D721Med (cell line): ENCODE results near the gene METAP1D.
A peak's percentile ranks its signal among the peaks of the same experiment; 100 is the strongest.

ENCODE experiments used
- DNase-seq: peaks from one replicate; pipeline ENCODE4 v3.0.0; 2011; ENCODE audit warnings: low spot score; ENCODE audit not compliant: insufficient read length
- FAIRE-seq: peaks from 2 replicates; lab custom pipeline; 2011; peaks lifted over from hg19 to GRCh38; lab: Jason Lieb, UNC
- TF ChIP-seq, protein P1 (sequence below): IDR thresholded peaks from 2 replicates; pipeline ENCODE4 v1.5.1; 2012; ENCODE audit warnings: mild to moderate bottlenecking, control low read depth; ENCODE audit not compliant: insufficient read depth; ENCODE audit errors: missing control alignments

METAP1D gene

GRCh38 chr2:172047566-172048507 is 48.1 kb downstream of the METAP1D start:
- TF ChIP-seq, protein P1, sequence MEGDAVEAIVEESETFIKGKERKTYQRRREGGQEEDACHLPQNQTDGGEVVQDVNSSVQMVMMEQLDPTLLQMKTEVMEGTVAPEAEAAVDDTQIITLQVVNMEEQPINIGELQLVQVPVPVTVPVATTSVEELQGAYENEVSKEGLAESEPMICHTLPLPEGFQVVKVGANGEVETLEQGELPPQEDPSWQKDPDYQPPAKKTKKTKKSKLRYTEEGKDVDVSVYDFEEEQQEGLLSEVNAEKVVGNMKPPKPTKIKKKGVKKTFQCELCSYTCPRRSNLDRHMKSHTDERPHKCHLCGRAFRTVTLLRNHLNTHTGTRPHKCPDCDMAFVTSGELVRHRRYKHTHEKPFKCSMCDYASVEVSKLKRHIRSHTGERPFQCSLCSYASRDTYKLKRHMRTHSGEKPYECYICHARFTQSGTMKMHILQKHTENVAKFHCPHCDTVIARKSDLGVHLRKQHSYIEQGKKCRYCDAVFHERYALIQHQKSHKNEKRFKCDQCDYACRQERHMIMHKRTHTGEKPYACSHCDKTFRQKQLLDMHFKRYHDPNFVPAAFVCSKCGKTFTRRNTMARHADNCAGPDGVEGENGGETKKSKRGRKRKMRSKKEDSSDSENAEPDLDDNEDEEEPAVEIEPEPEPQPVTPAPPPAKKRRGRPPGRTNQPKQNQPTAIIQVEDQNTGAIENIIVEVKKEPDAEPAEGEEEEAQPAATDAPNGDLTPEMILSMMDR = no peak
- FAIRE-seq (peak; percentile 21), DNase-seq (no peak)

DNA sequence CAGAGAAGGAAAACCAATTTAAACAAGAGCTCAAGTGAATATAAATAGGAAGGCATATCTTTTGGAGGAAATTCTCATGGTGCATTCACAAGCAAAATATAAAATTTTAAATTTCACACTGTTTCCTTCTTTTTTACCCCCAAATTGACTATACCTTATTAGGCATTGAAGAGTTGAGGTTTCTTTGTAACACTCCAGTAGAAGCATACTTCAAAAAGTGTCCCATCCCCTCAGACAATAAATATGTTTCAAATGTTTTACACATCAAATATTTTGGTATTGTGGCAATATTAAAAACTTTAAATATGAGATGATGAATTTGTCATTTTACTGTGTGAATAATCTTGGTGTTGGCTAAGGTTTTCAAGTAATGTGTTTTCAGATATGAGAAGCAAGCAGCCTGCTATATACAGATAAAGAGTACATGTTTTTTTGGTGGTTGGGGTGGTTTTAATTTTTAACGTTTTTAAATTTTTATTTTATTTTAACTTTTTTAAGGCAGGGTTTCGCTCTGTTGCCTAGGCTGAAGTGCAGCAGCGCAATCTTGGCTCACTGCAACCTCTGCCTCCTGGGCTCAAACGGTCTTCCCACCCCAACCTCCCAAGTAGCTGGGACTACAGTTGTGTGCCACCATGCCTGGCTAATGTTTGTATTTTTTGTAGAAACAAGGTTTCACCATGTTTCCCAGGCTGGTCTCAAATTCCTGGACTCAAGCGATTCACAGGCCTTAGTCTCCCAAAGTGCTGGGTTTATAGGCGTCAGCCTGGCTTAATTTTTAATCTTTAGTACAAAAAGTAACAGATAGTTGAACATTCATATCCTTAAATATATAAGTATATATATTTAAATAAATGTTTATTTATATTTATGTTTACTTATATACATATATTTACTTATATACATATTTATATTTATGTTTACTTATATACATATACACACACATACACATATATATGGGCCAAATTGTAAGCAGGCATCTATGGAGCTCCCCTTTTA is 49.1 kb downstream of the METAP1D start:
- DNase-seq (no peak), FAIRE-seq (no peak)
- TF ChIP-seq, protein P1 = no peak

DNA sequence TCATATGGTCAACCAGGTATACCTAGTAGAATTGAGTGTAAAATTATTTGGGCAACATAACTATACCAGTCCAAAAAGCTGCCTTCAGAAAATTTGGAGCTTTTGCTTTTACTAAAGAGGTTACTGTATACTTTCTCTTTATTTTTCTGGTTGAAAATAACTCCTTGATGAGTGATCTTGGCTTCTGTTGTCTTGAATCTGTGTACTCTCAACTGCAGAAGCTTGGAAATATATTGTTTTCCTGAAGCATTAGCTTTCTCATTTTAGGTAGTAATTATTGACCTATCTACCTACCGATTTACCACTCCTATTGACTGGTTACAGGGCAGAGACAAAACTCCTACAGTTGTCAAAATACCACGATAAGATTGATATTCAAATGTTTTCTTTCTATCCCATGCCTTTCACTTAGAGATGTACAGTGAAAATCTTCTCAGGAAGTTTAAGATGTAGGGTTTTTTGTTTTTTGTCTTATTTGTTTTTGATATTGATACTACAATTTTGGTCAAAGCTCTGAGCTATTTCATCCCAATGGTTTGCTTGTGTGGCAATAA is 49.9 kb downstream of the METAP1D start:
- peak; percentile 29 for FAIRE-seq

GRCh38 chr2:172050479-172051125 is 50.8 kb downstream of the METAP1D start:
- FAIRE-seq = no peak
- no peak for DNase-seq
- TF ChIP-seq, protein P1 = no peak

More for the DNA sequence above, 49.9 kb downstream of the METAP1D start:
- no peak for DNase-seq
- TF ChIP-seq, protein P1 = no peak

- TF ChIP-seq, protein P1 = no peak
- DNase-seq = no peak
- no peak for FAIRE-seq
These were observed 52.5 kb downstream of the METAP1D start for GRCh38 chr2:172052000-172052983.
